ENCODE data around the gene CLN6.
A peak's percentile ranks its signal among the peaks of the same experiment; 100 is the strongest.
"Not testable (repeated sequence)": the region's sequence is repeated elsewhere in the genome, so short reads cannot be mapped to it uniquely, and the experiment has no call there.

CLN6 gene

DNA sequence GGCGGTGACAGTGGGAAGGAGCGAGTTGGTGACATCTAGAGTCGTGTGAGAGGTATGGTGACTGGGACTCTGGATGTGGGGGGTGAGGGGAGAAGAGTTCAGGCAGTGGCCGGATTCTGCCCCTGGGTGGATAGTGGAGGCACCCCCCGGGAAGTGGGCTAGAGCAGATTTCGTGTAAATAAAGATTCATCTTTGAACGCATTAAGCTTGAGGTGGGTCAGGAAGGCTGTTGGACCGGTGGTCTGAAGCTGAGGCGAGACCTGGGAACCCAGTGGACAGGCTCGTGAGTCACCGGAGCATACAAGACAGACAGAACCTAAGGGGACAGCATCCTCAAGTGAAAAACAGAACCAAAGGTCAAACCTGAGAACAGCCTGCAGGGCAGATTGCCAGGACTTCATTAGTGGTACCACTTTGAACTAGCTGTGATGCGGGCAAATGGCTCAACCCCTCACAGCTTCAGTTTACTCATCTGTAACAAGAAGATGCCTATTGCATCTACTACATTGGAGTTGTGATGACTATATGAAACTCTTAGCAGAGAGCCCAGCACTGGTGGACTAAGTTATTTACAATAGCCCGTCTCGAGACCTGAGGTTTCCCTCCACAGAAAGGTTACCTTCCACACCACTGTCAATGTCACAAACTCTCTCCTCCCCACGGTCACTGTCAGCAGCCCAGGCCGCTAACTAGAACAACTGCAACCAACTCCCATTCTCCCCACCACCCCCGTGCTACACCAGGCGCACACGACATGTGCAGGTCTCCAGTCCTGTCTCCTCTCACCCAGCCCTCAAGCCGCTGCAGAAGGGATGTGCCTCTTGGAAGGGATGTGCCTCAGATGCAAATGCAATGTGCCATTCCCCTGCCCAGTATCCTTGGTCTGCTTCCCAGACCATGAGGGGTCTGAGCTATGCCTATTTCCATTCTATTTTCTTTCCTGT lies 901 bp upstream of the CLN6 start:
- DNase-seq (ENCODE audit: low read depth in 2 of 2): peak; percentile 16
- peak overlapping the region; percentile 57 to 68 for H3K4me3 ChIP-seq (replicated peaks in 1 of 2; ENCODE audit: low read depth in 2 of 2, low read length in 2 of 2)
- no peak for TF ChIP-seq CTCF (IDR thresholded peaks at IDR 0.05; ENCODE audit: low read depth, low read length)

GRCh38 chr15:68228971-68229385 lies 550 bp downstream of the CLN6 start:
- peak overlapping the region; percentile 66 to 84 for H3K4me3 ChIP-seq (replicated peaks in 1 of 2; ENCODE audit: low read depth in 2 of 2, low read length in 2 of 2)
- peak in 1 of 2 donors; percentile 20 for DNase-seq (ENCODE audit: low read depth in 2 of 2)
- TF ChIP-seq CTCF (IDR thresholded peaks at IDR 0.05; ENCODE audit: low read depth, low read length): no peak

GRCh38 chr15:68228143-68228970 lies 1.2 kb downstream of the CLN6 start:
- peak overlapping the region; percentile 66 to 84 for H3K4me3 ChIP-seq (replicated peaks in 1 of 2; ENCODE audit: low read depth in 2 of 2, low read length in 2 of 2)
- no peak for DNase-seq (ENCODE audit: low read depth in 2 of 2)
- TF ChIP-seq CTCF (IDR thresholded peaks at IDR 0.05; ENCODE audit: low read depth, low read length): no peak

DNA sequence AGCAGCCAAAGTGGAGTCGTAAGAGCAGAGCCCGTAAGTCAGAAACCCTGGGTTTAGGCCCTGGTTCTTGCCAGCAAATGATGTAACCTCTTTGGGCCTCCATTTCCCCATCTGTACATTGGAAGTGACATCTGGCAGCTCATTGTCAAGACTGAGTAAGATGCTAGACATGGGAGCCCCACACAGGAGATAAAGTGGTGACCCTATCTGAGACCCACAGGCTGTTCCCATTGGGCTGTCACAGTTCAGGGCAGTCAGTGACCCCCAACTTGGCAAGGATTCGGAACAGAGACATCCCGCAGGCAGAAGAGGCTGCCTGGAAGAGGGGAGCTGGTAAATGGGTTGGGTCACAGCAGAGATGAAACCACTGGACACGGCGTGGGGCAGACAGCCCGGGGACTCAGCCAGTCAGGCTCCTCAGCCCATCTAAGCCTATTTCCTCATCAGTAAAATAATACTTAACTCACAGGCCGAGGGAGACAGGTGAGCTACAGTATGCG lies 1.8 kb downstream of the CLN6 start:
- H3K4me3 ChIP-seq (replicated peaks in 1 of 2; ENCODE audit: low read depth in 2 of 2, low read length in 2 of 2): peak overlapping the region in 1 of 2 donors; percentile 66
- TF ChIP-seq CTCF (IDR thresholded peaks at IDR 0.05; ENCODE audit: low read depth, low read length): no peak
- no peak for DNase-seq (ENCODE audit: low read depth in 2 of 2)

- not testable (repeated sequence) for DNase-seq (ENCODE audit: low read depth in 2 of 2); H3K4me3 ChIP-seq (replicated peaks in 1 of 2; ENCODE audit: low read depth in 2 of 2, low read length in 2 of 2)
Measured at GRCh38 chr15:68225442-68225841, 4.1 kb downstream of the CLN6 start.

GRCh38 chr15:68224546-68225250 lies 4.8 kb downstream of the CLN6 start:
- H3K4me3 ChIP-seq (replicated peaks in 1 of 2; ENCODE audit: low read depth in 2 of 2, low read length in 2 of 2): no peak overlapping the region
- TF ChIP-seq CTCF (IDR thresholded peaks at IDR 0.05; ENCODE audit: low read depth, low read length): no peak
- DNase-seq (ENCODE audit: low read depth in 2 of 2): no peak

All from cardiac fibroblast (primary cell).